ENCODE data around the gene GRIFIN.

GRCh38 chr7:2475678-2476015 lies 551 bp downstream of the GRIFIN start:
- TF ChIP-seq CTCF (IDR thresholded peaks at IDR 0.05): no peak
- TF ChIP-seq POLR2A (IDR thresholded peaks at IDR 0.05): no peak
